ENCODE measurements around the gene FBLN1. TPM values are rescaled to one million over a fixed set of nuclear protein-coding genes. Genes with fewer than 3 reads are reported as not detected.

Gene FBLN1
- total RNA-seq, 2 donors from 2014 or later, result 125 to 144 TPM

DNA sequence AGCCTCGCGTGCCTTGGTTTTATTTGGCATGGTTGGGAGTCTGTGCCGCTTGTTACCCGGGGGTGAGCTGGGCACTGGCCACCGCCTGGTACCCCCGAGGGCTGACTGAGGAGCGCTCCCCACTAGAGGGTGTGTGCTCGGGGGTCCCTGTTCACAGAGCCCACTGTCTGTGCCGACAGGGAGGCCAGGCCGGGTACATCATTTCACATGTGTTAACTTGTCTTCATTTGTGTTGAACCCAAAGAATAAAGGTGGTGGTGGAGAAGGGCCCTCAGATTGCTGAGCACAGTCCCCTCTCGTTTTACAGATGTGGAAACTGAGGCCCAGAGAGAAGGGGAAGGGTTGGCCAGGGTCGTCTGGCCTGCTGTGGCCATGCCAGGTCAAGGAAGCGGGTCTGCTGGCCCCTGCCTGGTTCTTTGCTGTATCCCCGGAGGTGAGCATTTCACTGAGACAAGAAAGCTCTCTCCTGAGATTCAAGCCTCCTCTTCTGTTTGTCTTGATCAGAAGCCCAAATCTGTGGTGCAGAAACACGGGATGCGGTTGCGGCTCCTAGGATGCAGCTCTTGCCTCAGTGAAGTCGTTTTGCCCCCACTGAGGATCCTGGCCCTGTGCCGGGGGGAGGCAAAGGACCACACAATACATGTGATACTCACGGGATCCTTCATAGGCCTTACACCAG is 60.8 kb downstream of the FBLN1 start:
- TF ChIP-seq POLR2AphosphoS5 (IDR thresholded peaks at IDR 0.05), result no peak
- no peaks in the 10 kb centered on the region for H3K9me3 ChIP-seq
- DNase-seq (ENCODE audit: low spot score), result no peak
- no peaks in the 10 kb centered on the region for H3K36me3 ChIP-seq
- H3K4me3 ChIP-seq, result no peak overlapping the region
- H3K27ac ChIP-seq, result no peak overlapping the region
- WGBS, result 85% methylated on average over 20 of the region's 20 CpGs
- H3K4me1 ChIP-seq (replicated peaks), result no peaks in the 10 kb centered on the region
- intact Hi-C loops (cut with DNase I), result no loop called here
- no peaks in the 10 kb centered on the region for H3K27me3 ChIP-seq (replicated peaks; ENCODE audit: insufficient read depth)

DNA sequence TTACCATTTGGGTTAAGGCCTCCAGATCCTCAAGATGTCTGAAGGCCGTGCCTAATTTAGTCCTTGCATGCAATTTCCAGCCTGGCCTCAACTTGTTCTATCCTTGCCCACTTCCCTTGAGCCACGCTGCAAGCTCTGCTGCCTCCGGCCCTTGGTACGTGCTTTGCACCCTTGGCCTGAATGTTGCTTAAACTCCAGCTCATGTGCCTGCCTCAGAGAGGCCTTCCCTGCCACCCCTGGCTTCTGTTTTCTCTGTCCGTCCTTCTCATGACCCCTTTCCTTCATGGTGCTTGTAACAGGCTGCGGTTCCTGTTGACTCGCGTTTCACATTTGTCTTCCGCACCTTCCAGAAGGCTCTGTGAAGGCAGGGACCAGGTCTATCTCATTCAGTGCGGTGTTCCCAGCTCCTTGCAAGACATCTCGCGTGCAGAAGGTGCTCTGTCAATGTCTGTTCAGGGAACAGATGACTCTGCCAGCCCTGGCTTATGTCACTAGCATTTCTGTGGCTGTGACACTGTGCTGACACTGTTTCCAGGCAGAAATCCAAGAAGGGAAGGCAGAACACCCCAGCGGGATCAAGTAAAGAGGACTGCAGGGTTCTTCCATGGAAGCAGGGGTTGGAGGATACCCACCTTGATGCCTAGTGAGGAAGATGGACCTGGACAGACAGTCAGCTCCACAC is 61.8 kb downstream of the FBLN1 start:
- no peak for DNase-seq (ENCODE audit: low spot score)
- Histone ChIP-seq H3K36me3 (no peaks in the 10 kb centered on the region), H3K4me1 (replicated peaks) (no peaks in the 10 kb centered on the region), H3K4me3 (no peak overlapping the region), H3K9me3 (no peaks in the 10 kb centered on the region), H3K27me3 (replicated peaks; ENCODE audit: insufficient read depth) (no peaks in the 10 kb centered on the region), H3K27ac (no peak overlapping the region)
- TF ChIP-seq POLR2AphosphoS5 (IDR thresholded peaks at IDR 0.05) (no peak), POLR2A (IDR thresholded peaks at IDR 0.05) (no peak), CTCF (IDR thresholded peaks at IDR 0.05) (no peak)
- intact Hi-C loops (cut with DNase I), result no loop called here
- WGBS, result 90% methylated on average over 13 of the region's 13 CpGs

DNA sequence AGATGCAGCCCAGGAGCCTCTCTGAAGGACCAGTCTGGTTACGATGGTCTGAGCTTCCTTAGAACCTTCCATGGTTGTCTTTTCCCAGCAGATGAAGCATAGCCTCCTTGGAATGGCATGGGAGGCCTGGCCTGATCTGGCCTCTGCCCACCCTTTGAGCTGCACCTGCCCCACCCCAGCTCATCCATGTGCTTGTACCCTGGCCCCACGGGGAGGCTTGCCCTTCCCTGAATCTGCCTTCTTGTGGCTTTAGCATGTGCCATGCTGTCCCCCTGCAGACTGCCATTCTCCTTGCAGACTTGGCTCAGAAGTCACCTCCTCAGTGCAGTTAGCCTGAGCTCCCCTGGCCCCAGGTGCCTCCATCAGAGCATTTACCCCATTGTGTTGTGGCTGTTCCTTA is 62.5 kb downstream of the FBLN1 start:
- TF ChIP-seq POLR2A (IDR thresholded peaks at IDR 0.05), result no peak
- no peak for TF ChIP-seq POLR2AphosphoS5 (IDR thresholded peaks at IDR 0.05)
- TF ChIP-seq CTCF (IDR thresholded peaks at IDR 0.05), result no peak
- Histone ChIP-seq H3K27me3 (replicated peaks; ENCODE audit: insufficient read depth) (no peaks in the 10 kb centered on the region), H3K36me3 (no peaks in the 10 kb centered on the region), H3K4me3 (no peak overlapping the region), H3K27ac (no peak overlapping the region), H3K4me1 (replicated peaks) (no peaks in the 10 kb centered on the region), H3K9me3 (no peaks in the 10 kb centered on the region)
- DNase-seq (ENCODE audit: low spot score), result no peak
- 93% methylated on average over 2 of the region's 2 CpGs for WGBS
- intact Hi-C loops (cut with DNase I), result no loop called here

DNA sequence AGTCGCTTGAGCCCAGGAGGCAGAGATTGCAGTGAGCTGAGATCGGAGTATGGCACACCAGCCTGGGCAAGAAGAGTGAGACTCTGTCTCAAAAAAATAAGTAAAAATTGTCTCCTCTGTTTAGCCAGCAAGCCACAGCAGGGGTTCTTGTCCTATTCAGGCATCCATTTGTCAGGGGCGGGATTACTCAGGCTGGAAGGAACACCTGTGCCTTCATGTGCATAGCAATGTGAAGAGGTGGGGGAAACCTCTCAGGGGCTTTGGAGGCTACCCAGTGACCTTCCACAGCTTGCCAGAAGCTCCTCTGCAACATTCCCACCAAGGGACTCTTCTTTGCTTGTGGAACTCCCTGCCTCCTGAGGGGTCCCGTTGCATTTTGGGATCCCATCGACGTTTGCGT is 63.3 kb downstream of the FBLN1 start:
- no peaks in the 10 kb centered on the region for H3K4me1 ChIP-seq (replicated peaks)
- no peak for DNase-seq (ENCODE audit: low spot score)
- no peak overlapping the region for H3K4me3 ChIP-seq
- H3K36me3 ChIP-seq, result no peaks in the 10 kb centered on the region
- no peak overlapping the region for H3K27ac ChIP-seq
- no peaks in the 10 kb centered on the region for H3K9me3 ChIP-seq
- intact Hi-C loops (cut with DNase I), result no loop called here
- 82% methylated on average over 7 of the region's 7 CpGs for WGBS
- H3K27me3 ChIP-seq (replicated peaks; ENCODE audit: insufficient read depth), result no peaks in the 10 kb centered on the region
- no peak for TF ChIP-seq POLR2AphosphoS5 (IDR thresholded peaks at IDR 0.05)
- no peak for TF ChIP-seq POLR2A (IDR thresholded peaks at IDR 0.05)
- TF ChIP-seq CTCF (IDR thresholded peaks at IDR 0.05), result no peak

GRCh38 chr22:45568213-45568612 is 65.5 kb downstream of the FBLN1 start:
- H3K27me3 ChIP-seq (replicated peaks; ENCODE audit: insufficient read depth), result no peaks in the 10 kb centered on the region

More at GRCh38 chr22:45568213-45568612, 65.5 kb downstream of the FBLN1 start:
- Histone ChIP-seq H3K9me3 (no peaks in the 10 kb centered on the region), H3K27ac (no peak overlapping the region), H3K4me1 (replicated peaks) (no peaks in the 10 kb centered on the region), H3K36me3 (no peaks in the 10 kb centered on the region), H3K4me3 (no peak overlapping the region)
- intact Hi-C loops (cut with DNase I), result no loop called here
- TF ChIP-seq CTCF (IDR thresholded peaks at IDR 0.05) (no peak), POLR2AphosphoS5 (IDR thresholded peaks at IDR 0.05) (no peak), POLR2A (IDR thresholded peaks at IDR 0.05) (no peak)
- no peak for DNase-seq (ENCODE audit: low spot score)
